Duodenal mucosa (tissue), 2 donors: ENCODE measurements around the gene PARP15.

Source experiments
- H3K27ac ChIP-seq: one replicate; pipeline ENCODE4 v1.7.0; 2013; ENCODE audit warnings: low read depth, low read length
- H3K27me3 ChIP-seq, 2 donors: one replicate each; pipeline ENCODE4 v1.7.0; 2013; ENCODE audit warnings: low read length in 2 of 2, control low read depth in 1 of 2; ENCODE audit not compliant: insufficient read depth in 2 of 2, control insufficient read depth in 1 of 2
- H3K36me3 ChIP-seq, 2 donors: one replicate each; pipeline ENCODE4 v1.7.0; 2013; ENCODE audit warnings: low read length in 2 of 2, control low read depth in 1 of 2; ENCODE audit not compliant: insufficient read depth in 2 of 2, control insufficient read depth in 1 of 2
- H3K4me1 ChIP-seq, 2 donors: one replicate each; pipeline ENCODE4 v1.7.0; 2013; ENCODE audit warnings: low read length in 2 of 2, control low read depth in 1 of 2; ENCODE audit not compliant: insufficient read depth in 2 of 2, control insufficient read depth in 1 of 2
- H3K4me3 ChIP-seq, 2 donors: one replicate each; pipeline ENCODE4 v1.7.0; 2013; ENCODE audit warnings: low read length in 2 of 2, low read depth in 1 of 2
- H3K9ac ChIP-seq, 2 donors: one replicate each; pipeline ENCODE4 v1.7.0; 2013; ENCODE audit warnings: low read length in 2 of 2, low read depth in 1 of 2
- H3K9me3 ChIP-seq, 2 donors: one replicate each; pipeline ENCODE4 v1.7.0; 2013; ENCODE audit warnings: low read length in 2 of 2, control low read depth in 1 of 2; ENCODE audit not compliant: control insufficient read depth in 1 of 2

Gene PARP15

GRCh38 chr3:122660297-122660974 lies 83.0 kb downstream of the PARP15 start:
- no peak overlapping the region for H3K9ac ChIP-seq
- H3K27ac ChIP-seq = no peak overlapping the region
- no peaks in the 10 kb centered on the region for H3K4me1 ChIP-seq
- H3K4me3 ChIP-seq = no peak overlapping the region
- no peaks in the 10 kb centered on the region for H3K36me3 ChIP-seq
- no peaks in the 10 kb centered on the region for H3K27me3 ChIP-seq
- no peaks in the 10 kb centered on the region for H3K9me3 ChIP-seq

- Histone ChIP-seq H3K4me3 (no peak overlapping the region), H3K9me3 (no peaks in the 10 kb centered on the region), H3K27ac (no peak overlapping the region), H3K4me1 (no peaks in the 10 kb centered on the region), H3K9ac (no peak overlapping the region), H3K36me3 (no peaks in the 10 kb centered on the region), H3K27me3 (no peaks in the 10 kb centered on the region)
These were observed 84.2 kb downstream of the PARP15 start for GRCh38 chr3:122661633-122662032.

GRCh38 chr3:122662505-122662904 lies 85.1 kb downstream of the PARP15 start:
- Histone ChIP-seq H3K27ac (no peak overlapping the region), H3K4me3 (no peak overlapping the region), H3K9ac (no peak overlapping the region), H3K36me3 (no peaks in the 10 kb centered on the region), H3K9me3 (no peaks in the 10 kb centered on the region), H3K27me3 (no peaks in the 10 kb centered on the region), H3K4me1 (no peaks in the 10 kb centered on the region)

GRCh38 chr3:122665226-122665786 lies 87.9 kb downstream of the PARP15 start:
- no peaks in the 10 kb centered on the region for H3K27me3 ChIP-seq
- H3K9me3 ChIP-seq = no peaks in the 10 kb centered on the region
- no peak overlapping the region for H3K27ac ChIP-seq
- no peak overlapping the region for H3K4me3 ChIP-seq
- H3K9ac ChIP-seq = no peak overlapping the region
- peaks cover 0 to 4% of the 10 kb centered on the region in 2 donors for H3K4me1 ChIP-seq
- no peaks in the 10 kb centered on the region for H3K36me3 ChIP-seq

GRCh38 chr3:122665881-122666280 lies 88.4 kb downstream of the PARP15 start:
- no peaks in the 10 kb centered on the region for H3K36me3 ChIP-seq
- peaks cover 0 to 4% of the 10 kb centered on the region in 2 donors for H3K4me1 ChIP-seq
- H3K9ac ChIP-seq = no peak overlapping the region
- H3K27ac ChIP-seq = no peak overlapping the region
- H3K9me3 ChIP-seq = no peaks in the 10 kb centered on the region
- no peaks in the 10 kb centered on the region for H3K27me3 ChIP-seq
- H3K4me3 ChIP-seq = no peak overlapping the region

GRCh38 chr3:122668930-122669730 lies 91.7 kb downstream of the PARP15 start:
- no peaks in the 10 kb centered on the region for H3K27me3 ChIP-seq
- H3K9ac ChIP-seq = no peak overlapping the region
- H3K4me1 ChIP-seq = peaks cover 0 to 4% of the 10 kb centered on the region in 2 donors
- no peak overlapping the region for H3K27ac ChIP-seq
- no peak overlapping the region for H3K4me3 ChIP-seq
- H3K9me3 ChIP-seq = no peaks in the 10 kb centered on the region
- H3K36me3 ChIP-seq = no peaks in the 10 kb centered on the region

GRCh38 chr3:122671553-122671952 lies 94.1 kb downstream of the PARP15 start:
- H3K4me3 ChIP-seq = no peak overlapping the region
- no peaks in the 10 kb centered on the region for H3K36me3 ChIP-seq
- H3K9me3 ChIP-seq = no peaks in the 10 kb centered on the region
- H3K4me1 ChIP-seq = peaks cover 0 to 4% of the 10 kb centered on the region in 2 donors
- no peak overlapping the region for H3K9ac ChIP-seq
- H3K27me3 ChIP-seq = no peaks in the 10 kb centered on the region
- no peak overlapping the region for H3K27ac ChIP-seq

- H3K4me1 ChIP-seq = peaks cover 5 to 11% of the 10 kb centered on the region in 2 donors
- H3K27me3 ChIP-seq = no peaks in the 10 kb centered on the region
These were observed 96.9 kb downstream of the PARP15 start for GRCh38 chr3:122674339-122674738.

GRCh38 chr3:122676759-122677158 lies 99.3 kb downstream of the PARP15 start:
- H3K4me3 ChIP-seq = no peak overlapping the region
- H3K27me3 ChIP-seq = no peaks in the 10 kb centered on the region
- no peak overlapping the region for H3K9ac ChIP-seq
- no peaks in the 10 kb centered on the region for H3K36me3 ChIP-seq
- H3K9me3 ChIP-seq = no peaks in the 10 kb centered on the region
- H3K4me1 ChIP-seq = peaks cover 18% of the 10 kb centered on the region in 2 donors
- no peak overlapping the region for H3K27ac ChIP-seq

More at GRCh38 chr3:122674339-122674738, 96.9 kb downstream of the PARP15 start:
- Histone ChIP-seq H3K9ac (no peak overlapping the region), H3K4me3 (no peak overlapping the region), H3K27ac (no peak overlapping the region), H3K9me3 (no peaks in the 10 kb centered on the region), H3K36me3 (no peaks in the 10 kb centered on the region)

- H3K4me1 ChIP-seq = peaks cover 23% of the 10 kb centered on the region in 2 donors
- no peaks in the 10 kb centered on the region for H3K27me3 ChIP-seq
- no peak overlapping the region for H3K9ac ChIP-seq
- no peak overlapping the region for H3K4me3 ChIP-seq
- H3K27ac ChIP-seq = no peak overlapping the region
- no peaks in the 10 kb centered on the region for H3K36me3 ChIP-seq
- H3K9me3 ChIP-seq = no peaks in the 10 kb centered on the region
These were observed 99.8 kb downstream of the PARP15 start for GRCh38 chr3:122677216-122677615.
